NCI-H1105 (cell line): ENCODE results near the gene TENM4.
A peak's percentile ranks its signal among the peaks of the same experiment; 100 is the strongest.

Experiments
- DNase-seq: peaks from one replicate; lab custom pipeline; 2025; lab: John Stamatoyannopoulos, UW

Gene TENM4

DNA sequence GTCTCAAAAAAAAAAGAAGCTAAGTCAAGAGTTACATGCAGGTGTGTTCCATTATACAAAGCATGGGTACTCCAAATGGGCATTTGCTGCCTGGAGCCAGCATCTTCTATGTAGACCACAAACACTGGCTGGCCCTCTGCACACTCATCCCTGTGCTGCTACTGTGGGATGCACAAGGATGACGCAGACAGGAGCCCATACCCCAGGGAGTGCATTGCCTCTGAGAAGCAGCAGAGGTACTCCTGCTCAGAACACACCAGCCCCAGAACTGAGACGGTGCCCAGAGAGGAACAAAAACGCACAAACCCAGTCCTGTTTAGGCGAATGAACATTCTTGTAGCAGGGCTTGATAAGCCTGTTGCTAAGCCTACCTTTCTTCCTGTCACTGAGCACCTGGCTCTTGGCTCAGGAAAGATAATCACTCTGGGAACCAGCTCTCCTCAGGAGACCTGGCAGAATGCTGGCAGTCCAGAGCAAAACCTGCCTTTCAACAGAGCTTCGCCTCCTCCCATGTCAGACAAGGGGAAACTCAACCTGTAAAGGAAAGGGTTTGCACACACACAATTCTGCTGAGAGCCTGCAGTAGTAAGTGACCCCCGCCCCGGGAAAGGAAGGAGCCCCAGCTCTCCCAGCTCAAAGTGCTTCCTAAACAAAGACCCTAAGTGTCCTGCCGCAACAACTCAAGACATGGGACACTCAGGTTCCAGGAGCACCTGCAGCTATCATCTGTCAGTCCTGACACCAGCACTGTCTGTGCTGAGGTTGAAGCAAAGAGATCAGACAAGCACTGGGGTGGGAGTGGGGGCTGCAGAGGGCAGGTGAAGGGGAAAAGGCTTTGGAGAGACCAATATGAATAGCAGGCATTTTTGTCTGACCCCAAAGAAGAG is 145.7 kb downstream of the TENM4 start:
- DNase-seq = peak; percentile 76

DNA sequence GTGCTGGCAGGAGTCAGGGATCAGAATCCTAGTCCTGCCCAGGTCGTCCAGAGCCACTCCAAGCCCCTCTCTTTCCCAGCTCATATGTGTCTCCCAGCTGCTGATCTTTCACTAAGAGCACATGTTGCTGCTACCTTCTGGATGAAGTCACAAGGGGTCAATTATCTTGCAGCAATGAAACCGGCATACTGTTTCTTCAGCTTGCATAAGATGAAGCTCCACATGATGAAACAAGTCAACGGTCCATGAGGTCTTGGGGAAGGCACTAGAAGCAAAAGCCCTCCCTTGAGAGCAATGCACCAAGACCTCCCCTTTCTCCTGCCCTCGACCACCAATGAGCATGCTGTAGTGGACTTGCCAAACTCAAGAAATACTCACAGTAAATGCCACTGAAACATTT is 148.9 kb downstream of the TENM4 start:
- DNase-seq = no peak

DNA sequence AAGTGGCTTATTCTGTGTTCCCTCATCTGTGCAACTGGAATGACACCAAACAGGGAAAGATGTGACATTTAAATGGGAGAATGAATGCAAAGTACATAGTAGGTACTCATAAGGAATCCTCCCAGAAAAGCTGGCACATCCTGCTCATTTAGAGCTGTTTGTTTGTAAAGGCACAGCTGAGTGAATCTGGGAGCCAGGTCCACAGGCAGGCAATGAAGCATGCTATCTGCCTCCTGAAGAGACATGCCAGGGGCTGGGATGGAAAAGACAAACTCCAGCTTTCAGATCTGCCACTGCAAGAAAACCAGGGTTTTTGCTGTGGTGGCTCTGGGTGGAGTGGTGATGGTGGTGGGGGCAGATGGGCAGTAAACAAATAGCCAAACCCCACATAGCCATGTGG is 150.1 kb downstream of the TENM4 start:
- no peak for DNase-seq

DNA sequence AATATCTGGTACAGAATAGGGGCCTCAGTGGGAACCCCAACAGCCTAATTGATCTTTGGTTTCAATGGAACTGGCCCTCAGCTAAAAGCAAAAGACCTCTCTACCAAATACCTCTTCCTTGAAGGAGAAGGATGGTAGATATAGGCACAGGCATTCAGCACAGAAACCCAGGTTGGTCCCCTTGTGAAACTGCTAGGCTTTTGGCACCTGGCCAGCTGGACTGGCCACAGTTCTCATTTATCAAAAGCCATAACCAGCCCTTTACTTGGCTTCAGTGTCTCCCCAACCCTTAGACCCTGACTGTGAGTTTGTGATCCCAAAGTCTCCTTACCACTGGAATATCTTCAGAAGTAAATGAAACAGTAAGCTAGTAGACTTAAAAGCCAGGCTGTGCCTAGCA is 152.9 kb downstream of the TENM4 start:
- no peak for DNase-seq

DNA sequence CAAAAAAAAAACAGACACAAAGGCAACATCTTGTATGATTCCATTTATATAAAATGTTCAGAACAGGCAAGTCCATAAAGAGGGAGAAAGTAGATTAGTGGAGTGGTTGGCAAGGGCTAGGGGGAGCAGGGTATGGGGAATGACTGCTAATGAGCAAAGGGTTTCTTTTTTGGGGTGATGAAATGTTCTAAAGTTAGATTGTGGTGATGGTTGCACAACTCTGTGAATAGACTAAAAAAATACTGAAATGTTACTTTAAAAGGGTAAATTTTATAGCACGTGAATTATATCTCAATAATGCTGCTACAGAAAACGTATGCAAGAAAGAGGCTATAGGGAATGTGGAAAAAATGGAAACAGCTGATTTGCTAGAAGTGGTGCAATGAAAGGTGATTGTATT is 155.1 kb downstream of the TENM4 start:
- DNase-seq = no peak

DNA sequence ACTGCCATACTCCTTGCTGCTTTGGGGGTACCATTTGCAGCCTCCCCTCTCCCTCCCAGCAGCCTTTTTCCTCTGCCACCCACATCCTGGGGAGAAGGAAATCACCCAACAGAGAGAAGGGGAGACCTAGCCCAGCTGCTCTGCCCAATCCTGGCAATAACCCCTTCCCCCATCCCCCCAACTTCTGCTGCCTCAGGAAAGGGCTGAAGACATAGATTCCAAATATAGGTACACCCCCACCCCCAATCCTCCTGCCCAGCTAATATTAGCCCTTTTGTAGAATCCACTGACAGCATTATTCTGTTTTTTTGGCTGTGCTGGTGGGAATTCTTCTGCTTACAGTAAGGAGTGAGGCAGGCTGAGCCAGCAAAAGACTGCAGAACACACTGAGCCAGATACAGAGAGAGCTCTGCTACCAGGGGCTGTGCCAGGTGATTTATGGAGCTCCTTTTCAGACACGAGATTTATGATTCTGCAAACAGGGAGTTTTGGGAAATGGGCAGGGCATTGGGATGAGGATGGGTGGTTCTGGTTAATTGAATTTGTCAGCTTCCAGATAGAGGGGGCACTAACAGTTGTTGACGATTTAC is 164.0 kb downstream of the TENM4 start:
- DNase-seq = no peak

DNA sequence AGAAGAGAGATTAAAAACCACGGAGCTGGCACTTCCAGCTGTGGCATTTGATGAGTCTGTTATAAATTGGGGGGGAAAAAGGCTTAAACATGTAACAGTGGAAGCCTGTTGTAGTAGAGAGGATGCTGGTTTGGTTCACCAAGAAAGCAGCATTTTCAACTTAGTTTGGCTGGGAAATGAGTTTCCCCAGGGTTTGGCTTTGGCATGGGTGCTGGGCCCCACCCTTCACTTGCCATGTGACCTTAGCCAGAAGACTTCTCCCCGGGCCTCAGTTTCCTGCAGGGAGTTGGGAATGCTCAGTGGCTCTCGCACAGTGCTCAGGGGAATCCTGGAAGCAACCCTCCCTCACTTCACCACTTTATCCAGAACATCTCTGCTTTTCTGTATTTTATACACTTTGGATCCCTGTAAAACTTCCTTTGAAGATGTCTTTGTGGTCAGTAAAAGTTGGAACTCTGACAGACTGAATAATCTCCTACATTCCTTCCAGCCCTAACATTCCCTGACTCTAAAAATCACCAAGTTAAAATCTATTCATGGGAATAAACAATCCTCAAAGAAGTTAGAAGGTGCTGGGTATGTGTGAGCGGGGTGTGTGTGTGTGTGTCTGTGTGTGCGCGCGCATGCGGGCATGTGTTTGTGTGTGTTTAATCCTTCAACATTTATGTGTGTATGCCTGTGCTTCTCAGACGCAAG is 166.0 kb downstream of the TENM4 start:
- no peak for DNase-seq

DNA sequence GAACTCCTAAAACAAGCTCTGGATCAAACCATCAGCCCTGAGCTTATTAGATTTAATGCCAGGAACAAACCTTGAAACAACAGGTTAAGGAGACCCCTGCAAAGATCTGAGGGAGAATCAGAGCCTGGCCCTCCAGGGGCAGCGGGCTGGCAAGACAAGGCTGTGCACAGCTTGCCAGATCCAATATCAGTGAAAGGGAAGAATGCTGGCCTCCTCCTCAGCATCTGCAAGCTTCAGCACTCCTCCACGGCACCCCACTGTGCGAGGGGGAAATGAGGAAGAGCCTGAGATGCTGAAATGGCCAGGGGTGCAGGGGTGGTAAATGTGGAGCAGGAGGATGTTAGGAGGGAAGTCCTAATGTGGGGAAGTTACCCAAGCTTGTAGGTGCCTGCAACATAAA is 167.0 kb downstream of the TENM4 start:
- no peak for DNase-seq

DNA sequence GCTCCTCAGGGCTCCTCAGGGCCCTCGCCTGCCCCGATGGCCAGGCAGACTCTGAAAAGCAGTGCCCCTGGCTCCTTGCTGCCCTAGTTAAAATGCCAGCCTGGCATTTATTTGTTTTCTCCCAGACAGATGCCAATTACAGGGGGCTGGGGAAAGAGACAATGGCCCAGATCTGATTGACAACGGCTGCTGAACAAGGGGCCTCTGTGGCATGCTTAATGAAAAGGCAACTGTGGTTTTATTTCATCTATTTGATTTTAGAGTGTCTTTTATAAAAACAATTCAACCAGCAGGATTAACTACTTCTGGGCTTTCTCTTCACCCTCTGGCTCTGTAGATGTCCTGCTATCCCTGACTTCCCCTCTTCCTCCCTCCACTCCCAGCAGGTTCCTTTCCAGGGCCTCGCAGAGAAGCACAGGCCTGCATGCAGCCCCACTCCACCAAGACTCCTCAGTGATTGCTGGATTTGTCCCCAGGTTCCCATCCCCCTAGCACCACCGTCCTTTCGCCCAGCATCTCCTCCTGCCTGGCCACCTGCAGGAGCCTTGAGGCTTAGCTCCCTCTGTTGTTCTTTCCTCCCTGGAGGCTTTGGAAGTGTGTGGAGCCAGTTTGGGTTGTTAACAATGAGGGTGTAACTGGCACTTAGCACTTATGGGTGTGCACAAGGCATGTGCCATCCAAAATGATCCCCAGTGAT is 171.1 kb downstream of the TENM4 start:
- DNase-seq = peak; percentile 54

DNA sequence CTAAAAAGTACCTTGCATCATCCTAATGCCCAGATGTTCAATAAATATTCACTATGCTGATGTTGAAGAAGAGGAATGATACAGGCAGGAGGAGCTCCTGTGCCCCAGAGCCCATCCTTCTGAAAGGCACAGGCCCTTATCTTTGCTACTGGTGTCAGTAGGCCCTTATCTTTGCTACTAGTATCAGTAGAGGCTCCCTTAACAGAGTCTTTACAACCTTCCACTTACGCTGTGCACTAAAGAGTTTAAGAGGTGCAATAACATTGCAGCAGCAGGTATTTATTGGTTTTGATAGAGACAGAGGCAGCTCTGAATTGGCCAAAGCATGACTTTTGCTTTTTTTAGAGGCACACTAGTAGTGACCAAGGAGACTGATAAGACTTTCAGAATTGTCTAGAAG is 174.4 kb downstream of the TENM4 start:
- DNase-seq = no peak

DNA sequence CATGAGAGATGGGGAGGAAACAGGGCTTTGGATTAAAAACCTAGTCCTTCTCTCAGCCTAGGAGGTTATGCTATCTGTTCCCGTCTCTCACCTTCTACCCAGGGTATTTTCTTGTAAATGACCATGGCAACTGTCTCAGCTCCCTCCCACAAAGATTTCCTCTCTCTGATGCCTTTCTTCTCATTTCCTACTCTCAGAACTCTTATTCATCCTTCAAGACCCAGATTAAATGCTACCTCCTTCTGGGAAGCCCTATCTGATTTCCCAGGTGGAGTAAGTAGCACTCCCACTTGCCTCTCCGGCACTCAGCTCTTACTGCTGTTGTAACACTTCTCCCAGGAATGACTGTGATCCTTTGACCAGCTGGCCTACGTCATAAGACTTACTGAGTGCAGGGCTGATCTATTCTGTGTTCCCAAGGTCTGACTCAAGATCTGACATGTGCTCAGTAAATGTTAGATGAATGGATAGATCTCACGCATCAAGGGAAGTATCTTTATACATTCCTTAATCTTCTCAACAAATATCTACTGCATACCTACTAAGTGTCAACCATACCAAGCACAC is 175.0 kb downstream of the TENM4 start:
- DNase-seq = no peak

DNA sequence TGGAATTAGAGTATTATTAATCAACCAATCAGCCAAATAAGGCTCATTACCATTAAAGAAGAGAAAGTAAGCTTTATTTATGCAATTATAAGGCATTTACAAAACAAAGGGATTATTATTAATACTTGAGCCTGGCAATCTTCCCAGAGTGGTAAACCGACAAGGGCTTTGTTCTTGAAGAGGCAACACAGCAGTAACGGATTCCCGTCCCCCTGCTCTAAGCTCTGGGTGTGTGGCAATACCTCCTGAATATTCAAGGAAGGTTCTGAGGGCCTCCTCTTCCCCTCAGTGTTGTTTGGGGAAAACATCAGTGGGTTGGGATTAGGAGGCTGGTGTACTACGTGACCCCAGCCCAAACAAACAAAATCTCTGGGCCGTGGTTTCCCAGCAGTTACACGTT is 176.5 kb downstream of the TENM4 start:
- peak; percentile 79 for DNase-seq

DNA sequence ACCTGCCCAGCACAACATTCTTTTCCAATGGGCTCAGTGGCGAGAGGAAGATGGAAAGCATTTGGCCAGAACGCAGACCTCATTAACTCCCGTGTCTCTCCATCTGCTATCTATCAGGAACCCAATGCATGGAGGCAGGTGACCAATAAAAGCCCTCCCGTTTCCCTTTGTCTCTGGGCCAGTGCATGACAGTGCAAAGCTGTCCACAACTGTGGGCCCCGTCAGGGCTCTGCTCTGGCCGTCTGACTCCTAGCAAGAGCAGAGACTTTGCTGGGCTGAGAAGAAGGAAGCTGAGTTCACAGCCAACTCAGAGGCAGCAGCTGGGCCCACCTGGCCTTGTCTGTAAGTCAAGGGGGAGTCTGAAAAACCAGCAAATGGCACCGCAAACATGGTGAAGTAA is 177.8 kb downstream of the TENM4 start:
- peak; percentile 46 for DNase-seq

DNA sequence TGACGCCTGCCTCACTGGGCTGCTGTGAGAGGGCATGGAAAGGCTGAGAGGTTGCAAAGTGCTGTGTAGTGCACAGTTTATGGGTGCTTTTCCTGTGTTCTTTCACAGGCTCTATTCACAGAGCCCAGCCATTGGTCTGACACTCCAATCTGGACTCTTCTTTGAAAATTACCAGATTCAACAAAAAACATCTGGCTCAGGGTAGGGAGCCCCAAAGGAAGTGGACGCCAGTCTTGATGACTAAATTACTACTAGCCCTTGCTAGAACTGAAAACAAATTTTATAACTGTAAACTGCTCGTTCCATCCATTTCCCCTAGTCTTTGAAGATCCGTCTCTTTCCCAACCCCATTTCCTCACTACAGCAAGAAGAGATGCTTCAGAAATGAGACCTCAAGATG is 178.6 kb downstream of the TENM4 start:
- DNase-seq = no peak

DNA sequence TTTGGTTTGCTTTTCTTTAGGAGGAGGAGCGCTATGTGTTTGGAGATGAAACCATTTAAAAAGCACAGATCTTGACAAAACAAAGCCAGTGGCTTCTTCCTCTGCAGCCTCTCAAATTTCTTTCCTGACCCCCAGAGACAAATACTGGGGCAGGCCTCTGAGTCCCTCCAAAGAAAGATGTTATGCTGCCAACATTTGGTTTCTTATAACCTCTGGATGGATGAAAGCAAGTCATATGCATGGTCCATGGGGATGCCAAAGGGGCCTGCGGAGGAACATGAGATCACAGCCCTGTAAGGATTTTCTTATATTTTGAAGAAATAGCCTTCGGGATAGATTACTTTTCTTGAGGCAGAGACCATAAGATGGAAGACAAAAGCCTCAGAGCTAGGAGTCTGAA is 179.1 kb downstream of the TENM4 start:
- DNase-seq = no peak

DNA sequence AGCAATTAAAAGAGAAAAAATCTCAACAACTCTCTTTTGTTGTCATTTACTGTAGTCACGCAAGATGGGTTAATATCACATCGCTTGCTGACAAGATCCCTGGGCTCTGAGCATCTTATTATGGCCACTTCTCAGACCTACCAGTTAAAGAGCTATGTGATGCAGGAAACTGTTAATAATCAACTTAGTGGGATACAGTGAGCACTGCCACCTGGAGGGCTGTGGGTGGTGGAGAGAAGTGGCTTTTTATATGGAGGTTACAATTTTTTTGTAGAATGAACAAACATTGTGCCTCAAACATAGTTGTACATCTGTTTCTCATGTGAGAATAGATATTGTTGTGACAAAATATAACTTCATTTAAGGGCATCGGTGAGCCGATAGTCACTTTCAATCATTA is 181.0 kb downstream of the TENM4 start:
- no peak for DNase-seq

DNA sequence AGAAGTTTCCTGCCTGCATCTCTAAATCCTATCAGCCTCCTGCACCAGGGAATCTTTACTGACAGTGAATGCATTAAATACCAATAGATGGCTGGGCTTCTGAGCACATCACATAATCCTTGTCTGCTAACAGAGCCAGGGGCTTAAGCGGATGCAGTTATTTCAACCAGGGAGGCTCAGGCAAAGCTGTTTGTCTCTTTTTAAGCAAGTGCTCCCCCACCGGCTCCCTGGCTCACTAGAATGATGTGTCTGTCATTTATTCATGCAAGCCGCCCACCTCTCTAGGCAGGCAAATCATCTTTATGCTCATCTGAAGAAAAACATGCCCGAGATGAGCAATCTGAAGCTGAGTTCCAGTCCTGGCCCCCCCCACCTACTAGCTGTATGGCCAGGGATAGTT is 182.3 kb downstream of the TENM4 start:
- DNase-seq = no peak

DNA sequence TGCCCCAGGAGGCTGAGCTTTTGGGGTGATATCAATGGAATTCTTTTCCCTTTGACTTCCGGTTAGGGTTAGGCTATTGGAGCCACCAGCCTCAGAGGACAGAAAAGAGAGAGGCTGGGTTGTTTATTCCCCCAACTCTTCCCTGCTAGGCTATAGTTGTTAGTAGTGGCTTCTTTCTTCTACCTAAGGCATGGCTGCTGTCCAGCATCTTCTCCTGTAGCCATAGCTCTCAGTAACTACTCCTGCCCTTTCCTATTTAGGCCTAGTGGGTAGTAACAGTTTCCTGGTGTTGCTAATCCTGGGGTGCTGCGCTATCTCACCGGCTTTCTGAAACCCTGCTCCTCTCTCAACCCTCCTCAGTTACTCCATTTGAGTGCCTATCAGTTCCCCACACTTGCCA is 184.9 kb downstream of the TENM4 start:
- DNase-seq = no peak

DNA sequence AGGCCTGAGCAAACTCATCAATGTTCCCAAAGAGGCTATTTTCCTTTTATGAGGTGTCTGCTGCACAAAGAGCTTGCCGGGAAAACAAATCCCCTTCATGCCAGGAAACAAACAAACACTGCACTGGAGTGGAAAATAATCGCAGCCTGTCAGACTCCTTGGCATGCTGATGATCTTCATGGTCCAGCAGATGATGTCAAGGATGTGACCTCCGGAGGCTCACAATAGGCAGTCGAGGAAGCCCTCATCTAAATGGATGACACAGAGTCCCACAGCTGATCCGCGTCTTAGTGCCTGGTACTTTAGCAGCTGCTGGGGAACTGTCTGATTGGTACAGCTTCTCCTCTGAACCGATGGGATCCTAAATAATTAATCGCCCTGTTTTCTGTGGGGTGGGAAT is 187.6 kb downstream of the TENM4 start:
- DNase-seq = no peak

DNA sequence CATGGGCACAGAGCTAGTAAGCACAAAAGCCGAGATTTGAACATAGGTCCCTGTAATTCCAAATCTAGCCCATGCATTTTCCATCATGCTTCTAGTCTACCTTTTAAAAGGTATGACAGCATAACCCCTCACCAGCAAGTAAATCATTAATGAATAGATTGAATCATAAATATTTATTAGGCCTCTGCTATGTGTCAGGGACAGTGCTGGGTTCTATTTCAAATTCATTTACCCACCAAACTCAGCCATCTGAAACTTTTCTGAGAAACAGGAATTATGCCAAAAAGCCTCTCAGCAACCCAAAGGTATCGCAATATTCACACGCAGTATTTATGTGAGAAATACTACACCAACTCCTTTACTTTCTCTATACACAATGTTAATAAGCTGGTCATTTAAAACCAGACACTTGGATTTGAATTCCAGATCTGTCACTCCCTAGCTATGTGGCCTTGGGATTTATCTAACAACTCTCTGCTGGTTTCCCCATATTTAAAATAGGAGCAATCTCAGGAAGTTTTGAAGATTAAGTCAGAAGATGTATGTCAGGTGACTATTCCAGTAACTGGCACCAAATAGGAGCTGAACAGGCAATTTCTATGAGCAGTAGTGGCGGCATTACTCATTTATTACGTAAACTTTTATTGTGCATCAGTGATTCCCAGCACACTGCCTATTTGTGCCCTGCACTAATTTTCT is 191.4 kb downstream of the TENM4 start:
- DNase-seq = no peak

DNA sequence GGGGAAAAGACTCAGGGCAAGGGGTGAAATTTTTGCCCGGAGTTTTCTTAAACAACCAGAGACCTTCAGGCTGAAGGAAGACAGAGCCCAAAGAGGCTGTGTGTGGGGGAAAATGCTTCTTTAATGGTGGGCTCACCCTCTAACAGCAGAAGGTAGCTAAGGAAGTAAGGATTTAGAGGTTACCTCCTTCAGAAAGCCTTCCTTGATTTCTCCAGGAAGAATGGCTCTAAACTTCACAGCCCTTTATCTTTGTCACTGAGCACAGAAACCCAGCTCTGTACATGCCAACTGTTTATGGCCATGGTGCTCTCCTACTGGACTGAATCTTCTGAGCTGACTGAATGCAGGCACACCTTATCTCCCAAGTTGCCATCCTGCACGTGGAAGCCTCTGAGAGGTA is 196.0 kb downstream of the TENM4 start:
- DNase-seq = no peak
